H9 (cell line): ENCODE measurements around the gene ETV2. TPM values are rescaled to one million over a fixed set of nuclear protein-coding genes. Genes with fewer than 3 reads are reported as not detected.

Experiments used
- DNase-seq: peaks from one replicate; pipeline ENCODE4 v3.0.0-alpha.2; 2017
- H2AFZ ChIP-seq: one replicate; pipeline ENCODE4 v1.6.1; 2013; ENCODE audit warnings: mild to moderate bottlenecking, low read length, control low read depth, moderate library complexity
- H2AK5ac ChIP-seq: 2 replicates; pipeline ENCODE4 v1.6.1; 2013; ENCODE audit warnings: low read length, control low read depth, mixed read lengths; ENCODE audit not compliant: insufficient read length
- H2BK120ac ChIP-seq: one replicate; pipeline ENCODE4 v1.6.1; 2013; ENCODE audit warnings: low read depth, mild to moderate bottlenecking, low read length, control low read depth, inconsistent platforms; ENCODE audit not compliant: poor library complexity, severe bottlenecking
- H2BK12ac ChIP-seq: 2 replicates; pipeline ENCODE4 v1.6.1; 2013; ENCODE audit warnings: low read length, control low read depth, mixed read lengths, low read depth; ENCODE audit not compliant: insufficient read length
- H2BK15ac ChIP-seq: 2 replicates; pipeline ENCODE4 v1.6.1; 2013; ENCODE audit warnings: low read depth, low read length, control low read depth
- H2BK20ac ChIP-seq: one replicate; pipeline ENCODE4 v1.6.1; 2013; ENCODE audit warnings: low read depth, mild to moderate bottlenecking, low read length, control low read depth, inconsistent platforms; ENCODE audit not compliant: poor library complexity, severe bottlenecking
- H2BK5ac ChIP-seq: 2 replicates; pipeline ENCODE4 v1.6.1; 2013; ENCODE audit warnings: low read length, control low read depth, mixed read lengths; ENCODE audit not compliant: insufficient read length
- H3K14ac ChIP-seq: 2 replicates; pipeline ENCODE4 v1.6.1; 2013; ENCODE audit warnings: low read length, control low read depth; ENCODE audit not compliant: insufficient read depth
- H3K18ac ChIP-seq: 2 replicates; pipeline ENCODE4 v1.6.1; 2013; ENCODE audit warnings: low read depth, mild to moderate bottlenecking, mixed read lengths, low read length, control low read depth; ENCODE audit not compliant: insufficient read length
- H3K23ac ChIP-seq: 2 replicates; pipeline ENCODE4 v1.6.1; 2013; ENCODE audit warnings: low read length, control low read depth, mixed read lengths, low read depth; ENCODE audit not compliant: insufficient read length
- H3K23me2 ChIP-seq: 2 replicates; pipeline ENCODE4 v1.6.1; 2013; ENCODE audit warnings: low read depth, mild to moderate bottlenecking, mixed read lengths, low read length, control low read depth; ENCODE audit not compliant: insufficient read length, poor library complexity, severe bottlenecking
- H3K27ac ChIP-seq: 2 replicates; pipeline ENCODE4 v1.5.1; 2013; ENCODE audit warnings: low read length, control low read depth, mixed read lengths, low read depth; ENCODE audit not compliant: insufficient read length
- H3K27me3 ChIP-seq: 2 replicates; pipeline ENCODE4 v1.6.1; 2013; ENCODE audit warnings: low read length, control low read depth, inconsistent platforms; ENCODE audit not compliant: insufficient read depth
- H3K4ac ChIP-seq: 2 replicates; pipeline ENCODE4 v1.6.1; 2013; ENCODE audit warnings: low read depth, mild to moderate bottlenecking, control low read depth, inconsistent platforms, low read length, moderate library complexity
- H3K4me1 ChIP-seq: 2 replicates; pipeline ENCODE4 v1.6.1; 2013; ENCODE audit warnings: low read length, control low read depth, inconsistent platforms; ENCODE audit not compliant: insufficient read depth
- H3K4me2 ChIP-seq: 2 replicates; pipeline ENCODE4 v1.6.1; 2013; ENCODE audit warnings: low read length, control low read depth, mixed read lengths; ENCODE audit not compliant: insufficient read length, insufficient read depth
- H3K56ac ChIP-seq: 2 replicates; pipeline ENCODE4 v1.6.1; 2013; ENCODE audit warnings: low read depth, mild to moderate bottlenecking, mixed read lengths, low read length, control low read depth; ENCODE audit not compliant: insufficient read length
- H3K79me1 ChIP-seq: 2 replicates; pipeline ENCODE4 v1.6.1; 2013; ENCODE audit warnings: low read depth, mild to moderate bottlenecking, moderate library complexity, low read length, control low read depth, inconsistent platforms; ENCODE audit not compliant: insufficient read depth, poor library complexity, severe bottlenecking
- H3K79me2 ChIP-seq: 2 replicates; pipeline ENCODE4 v1.6.1; 2013; ENCODE audit warnings: low read length, control low read depth, inconsistent platforms; ENCODE audit not compliant: insufficient read depth
- H3K9ac ChIP-seq: 2 replicates; pipeline ENCODE4 v1.6.1; 2013; ENCODE audit warnings: low read length, control low read depth, mixed read lengths; ENCODE audit not compliant: insufficient read length; ENCODE audit errors: extremely low read depth
- H3K9me3 ChIP-seq: one replicate; pipeline ENCODE4 v1.6.1; 2013; ENCODE audit warnings: low read depth, low read length, inconsistent platforms; ENCODE audit not compliant: control insufficient read depth
- H3T11ph ChIP-seq: one replicate; pipeline ENCODE4 v1.6.1; 2013; ENCODE audit warnings: mild to moderate bottlenecking, low read length, control low read depth, inconsistent platforms
- H4K20me1 ChIP-seq: one replicate; pipeline ENCODE4 v1.6.1; 2013; ENCODE audit not compliant: control insufficient read depth, insufficient read length, insufficient read depth
- H4K5ac ChIP-seq: 2 replicates; pipeline ENCODE4 v1.6.1; 2013; ENCODE audit warnings: low read depth, mild to moderate bottlenecking, mixed read lengths, low read length, control low read depth; ENCODE audit not compliant: insufficient read length
- H4K8ac ChIP-seq: replicated peaks from 2 replicates; pipeline ENCODE4 v1.6.1; 2013; ENCODE audit warnings: low read length, control low read depth, mixed read lengths, low read depth; ENCODE audit not compliant: insufficient read length
- H4K91ac ChIP-seq: 2 replicates; pipeline ENCODE4 v1.6.1; 2013; ENCODE audit warnings: low read depth, mild to moderate bottlenecking, moderate library complexity, mixed read lengths, low read length, control low read depth; ENCODE audit not compliant: insufficient read length
- H3K27ac Mint-ChIP-seq, 3 experiments: 2 replicates in 2 of 3; 3 replicates in 1 of 3; pipeline ENCODE4 v1.8.0; 2020 to 2021; ENCODE audit warnings: mixed read lengths in 3 of 3, mild to moderate bottlenecking in 1 of 3, moderate library complexity in 1 of 3
- H3K27me3 Mint-ChIP-seq: 2 replicates; pipeline ENCODE4 v1.8.0; 2021; ENCODE audit warnings: low read depth, mild to moderate bottlenecking, moderate library complexity, mixed read lengths
- H3K36me3 Mint-ChIP-seq, 3 experiments: 2 replicates in 2 of 3; 3 replicates in 1 of 3; pipeline ENCODE4 v1.8.0; 2020 to 2021; ENCODE audit warnings: low read depth in 3 of 3, mixed read lengths in 3 of 3; ENCODE audit not compliant: insufficient read depth in 1 of 3
- H3K4me1 Mint-ChIP-seq, 2 experiments: 2 replicates each; pipeline ENCODE4 v1.8.0; 2020; ENCODE audit warnings: mixed read lengths in 2 of 2
- H3K4me3 Mint-ChIP-seq, 2 experiments: 2 replicates in 1 of 2; 3 replicates in 1 of 2; pipeline ENCODE4 v1.8.0; 2020 to 2021; ENCODE audit warnings: mild to moderate bottlenecking in 2 of 2, mixed read lengths in 2 of 2, moderate library complexity in 1 of 2
- H3K9me3 Mint-ChIP-seq, 2 experiments: 2 replicates in 1 of 2; 3 replicates in 1 of 2; pipeline ENCODE4 v1.8.0; 2020; ENCODE audit warnings: mild to moderate bottlenecking in 2 of 2, mixed read lengths in 2 of 2, moderate library complexity in 1 of 2
- CTCF ChIP-seq: fragments of 200-600 bp; sonication (generic); conservative IDR thresholded peaks from 3 replicates; pipeline ENCODE4 v1.8.0; 2021; ENCODE audit warnings: antibody characterized with exemption, mild to moderate bottlenecking
- WGBS: extraction: QIAGEN DNeasy Blood & Tissue Kit; methylation state at CpG from one replicate; pipeline ENCODE4 v1.1.7; 2013; ENCODE audit warnings: missing lambda C conversion rate, low lambda C conversion rate, mixed read lengths; ENCODE audit not compliant: insufficient read length; ENCODE audit errors: extremely low coverage; 5-methylcytosine and 5-hydroxymethylcytosine counted together
- total RNA-seq: library from RNA; stranded (reverse); gene quantifications from 2 replicates; pipeline ENCODE4 v1.2.1, GENCODE V29; 2021

Gene ETV2
- total RNA-seq, 1 experiment from 2014 or later, result 1.9 TPM

GRCh38 chr19:35613574-35613973, 28.0 kb upstream of the ETV2 start:
- Histone ChIP-seq H3K4ac (no peak overlapping the region), H2BK15ac (no peak overlapping the region), H3K79me2 (no peaks in the 10 kb centered on the region), H2AFZ (no peak overlapping the region), H2BK120ac (no peak overlapping the region), H4K8ac (no peak overlapping the region), H4K5ac (no peak overlapping the region), H3K79me1 (no peaks in the 10 kb centered on the region), H3K18ac (no peak overlapping the region), H4K91ac (no peak overlapping the region), H2BK5ac (no peak overlapping the region), H3K56ac (no peak overlapping the region), H3K9ac (no peak overlapping the region), H3K9me3 (peaks cover under 1% of the 10 kb centered on the region), H4K20me1 (no peaks in the 10 kb centered on the region), H3T11ph (no peak overlapping the region), H3K4me2 (peak overlapping the region; percentile 93), H3K23me2 (peaks cover 5% of the 10 kb centered on the region), H3K27me3 (no peaks in the 10 kb centered on the region), H2AK5ac (no peak overlapping the region), H2BK20ac (no peak overlapping the region), H3K27ac (no peak overlapping the region), H3K23ac (no peak overlapping the region), H3K4me1 (no peaks in the 10 kb centered on the region), H2BK12ac (no peak overlapping the region), H3K14ac (no peak overlapping the region)
- H3K4me1 Mint-ChIP-seq, result no peaks in the 10 kb centered on the region
- peaks cover under 1 to 7% of the 10 kb centered on the region in 2 experiments; a peak in 2 of 5 replicates for H3K9me3 Mint-ChIP-seq
- no peak for DNase-seq
- H3K27ac Mint-ChIP-seq, result no peak overlapping the region; a peak in 1 of 7 replicates
- H3K4me3 Mint-ChIP-seq, result peak overlapping the region; percentile 80 to 86
- peaks cover 4 to 27% (median 23%) of the 10 kb centered on the region in 3 experiments; a peak in 5 of 7 replicates for H3K36me3 Mint-ChIP-seq
- peaks cover 19% of the 10 kb centered on the region for H3K27me3 Mint-ChIP-seq
- no CpG with 5 or more reads among the region's 1 CpG for WGBS
- no peak for TF ChIP-seq CTCF
